Right cardiac atrium (tissue), 5 donors: ENCODE results near the gene CSGALNACT2. TPM values are rescaled to one million over a fixed set of nuclear protein-coding genes. Genes with fewer than 3 reads are reported as not detected.
"Not testable (repeated sequence)": the region's sequence is repeated elsewhere in the genome, so short reads cannot be mapped to it uniquely, and the experiment has no call there.

Experiments
- ATAC-seq, 2 donors: fragments of 200-7000 bp; cut with Tn5 transposase; one replicate each; pipeline versions ENCODE4 v1.8.0 to v1.9.1; 2020; ENCODE audit warnings: moderate library complexity in 2 of 2, mild to moderate bottlenecking in 1 of 2
- DNase-seq, 3 donors: peaks; one replicate each; pipeline ENCODE4 v3.0.0-alpha.2; 2020
- H3K27ac ChIP-seq: one replicate; pipeline ENCODE4 v1.5.1; 2013; ENCODE audit warnings: mild to moderate bottlenecking, low read length, control low read depth, moderate library complexity
- H3K27me3 ChIP-seq: one replicate; pipeline ENCODE4 v1.6.1; 2013; ENCODE audit not compliant: control insufficient read depth, insufficient read depth
- H3K4me1 ChIP-seq: one replicate; pipeline ENCODE4 v1.6.1; 2013; ENCODE audit warnings: low read length; ENCODE audit not compliant: control insufficient read depth, insufficient read depth
- H3K4me3 ChIP-seq: one replicate; pipeline ENCODE4 v1.5.1; 2013; ENCODE audit warnings: low read length, control low read depth
- H3K9me3 ChIP-seq: one replicate; pipeline ENCODE4 v1.6.1; 2013; ENCODE audit warnings: low read length; ENCODE audit not compliant: control insufficient read depth
- WGBS: extraction: QIAGEN DNeasy Blood & Tissue Kit; methylation state at CpG from one replicate; pipeline ENCODE4 v1.1.7; 2013; 5-methylcytosine and 5-hydroxymethylcytosine counted together
- intact Hi-C, 4 donors: fragments of 100-400 bp; cut with DNase I; formaldehyde crosslinking; loops; one replicate each; pipeline versions ENCODE4 v1.11.0 to v1.14.0; 2022 to 2023
- long read RNA-seq, 4 donors: library from polyadenylated mRNA; unstranded; transcript quantifications; one replicate each; pipeline ENCODE4 v2.0.0, GENCODE V29; 2020 to 2021
- polyA plus RNA-seq: library from polyadenylated mRNA; stranded (reverse); fragments of 200-250 nt; gene quantifications from one replicate; pipeline ENCODE4 v1.2.3, GENCODE V29; 2013
- total RNA-seq, 4 donors: library from RNA; stranded (reverse); fragmentation: NEBNext Ultra II Directional; extraction: Animal tissue kit (Norgen Biotek cat#: 25700); gene quantifications; one replicate each; pipeline ENCODE4 v1.2.1, GENCODE V29; 2021
- donor health status: healthy with polysubstance abuse.
- donor health status: DM: no; HTN: yes; CAD: no.
- donor health status: DM: no; HTN: no; CAD: no.
- donor health status: DM: no; HTN: yes; CAD: no; lungs with severe emphysema.
- donor health status: DM: yes; HTN: yes; CAD: no.

Gene CSGALNACT2, protein sequence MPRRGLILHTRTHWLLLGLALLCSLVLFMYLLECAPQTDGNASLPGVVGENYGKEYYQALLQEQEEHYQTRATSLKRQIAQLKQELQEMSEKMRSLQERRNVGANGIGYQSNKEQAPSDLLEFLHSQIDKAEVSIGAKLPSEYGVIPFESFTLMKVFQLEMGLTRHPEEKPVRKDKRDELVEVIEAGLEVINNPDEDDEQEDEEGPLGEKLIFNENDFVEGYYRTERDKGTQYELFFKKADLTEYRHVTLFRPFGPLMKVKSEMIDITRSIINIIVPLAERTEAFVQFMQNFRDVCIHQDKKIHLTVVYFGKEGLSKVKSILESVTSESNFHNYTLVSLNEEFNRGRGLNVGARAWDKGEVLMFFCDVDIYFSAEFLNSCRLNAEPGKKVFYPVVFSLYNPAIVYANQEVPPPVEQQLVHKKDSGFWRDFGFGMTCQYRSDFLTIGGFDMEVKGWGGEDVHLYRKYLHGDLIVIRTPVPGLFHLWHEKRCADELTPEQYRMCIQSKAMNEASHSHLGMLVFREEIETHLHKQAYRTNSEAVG
- total RNA-seq (10 to 100 TPM in 3 of 4 donors, 1 to 10 TPM in 1; 10.0 to 17.2 (median 10.9) TPM), polyA plus RNA-seq (5.1 TPM)
- long read RNA-seq, donor 1, transcript CSGALNACT2-201 (8 exons, 3,730 nt) = major isoform, 12 of 19 reads
- long read RNA-seq, donor 1, partial matches to known transcripts = 2 of 19 reads
- long read RNA-seq, donor 1, other reads (novel, unspliced or antisense) = 5 of 19 reads
- long read RNA-seq, donor 2, partial matches to known transcripts = 1 of 3 reads
- long read RNA-seq, donor 2, other reads (novel, unspliced or antisense) = 0 of 3 reads
- long read RNA-seq, donor 3, transcript CSGALNACT2-201 (8 exons, 3,730 nt) = major isoform, 22 of 37 reads
- long read RNA-seq, donor 3, partial matches to known transcripts = 5 of 37 reads
- long read RNA-seq, donor 3, other reads (novel, unspliced or antisense) = 10 of 37 reads
- long read RNA-seq, donor 4, transcript CSGALNACT2-201 (8 exons, 3,730 nt) = major isoform, 9 of 11 reads
- long read RNA-seq, donor 4, partial matches to known transcripts = 0 of 11 reads
- long read RNA-seq, donor 4, other reads (novel, unspliced or antisense) = 2 of 11 reads

DNA sequence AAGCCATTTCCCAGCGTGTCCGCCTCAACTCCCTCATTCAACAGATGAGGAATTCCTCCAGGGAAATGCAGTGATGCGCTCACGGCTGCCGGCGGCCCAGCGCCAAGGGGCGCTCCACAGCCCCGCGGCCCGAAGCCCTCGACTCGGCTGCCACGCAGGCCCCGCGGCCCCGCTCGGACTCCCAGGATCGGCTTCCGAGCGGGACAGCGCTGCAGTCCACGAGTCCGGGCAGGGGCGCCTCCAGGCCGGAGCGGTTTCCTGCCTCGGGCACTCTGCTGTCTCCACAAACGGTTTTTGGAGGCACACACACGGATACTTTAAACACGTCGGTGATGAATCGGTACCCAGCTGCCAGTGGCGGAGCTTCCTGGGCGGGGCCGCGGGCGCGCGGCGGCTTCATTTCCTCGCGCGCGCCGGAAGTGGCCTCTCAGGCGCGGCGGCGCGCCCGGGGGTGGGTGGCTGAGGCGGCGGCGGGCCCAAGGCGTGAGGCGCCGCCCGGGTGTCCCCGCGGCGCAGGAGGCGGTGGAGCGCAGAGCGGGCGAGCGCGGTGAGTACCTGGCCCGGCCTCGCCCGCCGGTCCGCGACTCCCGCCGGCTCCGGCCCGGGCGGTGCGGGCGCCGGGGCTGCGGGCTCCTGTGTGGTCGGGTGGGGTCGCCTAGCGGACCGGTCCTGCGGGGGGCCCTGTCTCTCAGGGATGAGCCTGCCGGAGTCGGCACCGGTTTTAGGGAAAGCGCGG lies at the start of gene CSGALNACT2:
TSS of gene CSGALNACT2 (plus strand) at position 425 of the 736 bp plus-strand sequence. CDS start 16,705 bp downstream, outside the sequence.
- DNase-seq = peak; percentile 87 to 95 (median 94)
- Histone ChIP-seq H3K27me3 (no peaks in the 10 kb centered on the region), H3K4me1 (no peaks in the 10 kb centered on the region), H3K27ac (peak within 1 kb of the TSS; percentile 80), H3K4me3 (peak within 1 kb of the TSS; percentile 98), H3K9me3 (no peaks in the 10 kb centered on the region)
- WGBS = under 1% methylated on average over 93 of the region's 93 CpGs
- intact Hi-C loops = loop anchor here in 1 of 4 donors (10.0 kb wide), 1 partner anchor 47 kb away; no protein-coding TSS in a partner anchor
- ATAC-seq = peak; percentile 95 to 97

- H3K27ac ChIP-seq = no peak overlapping the region
- no peaks in the 10 kb centered on the region for H3K27me3 ChIP-seq
- H3K9me3 ChIP-seq = no peaks in the 10 kb centered on the region
- 86% methylated on average over 10 of the region's 10 CpGs for WGBS
- DNase-seq (peak in 1 of 3 donors; percentile 35), ATAC-seq (no peak)
- no peak overlapping the region for H3K4me3 ChIP-seq
- no peaks in the 10 kb centered on the region for H3K4me1 ChIP-seq
- intact Hi-C loops = no loop called here
Measured at GRCh38 chr10:43089519-43089918, 48.7 kb upstream of the CSGALNACT2 start.

- peak in 1 of 3 donors; percentile 18 for DNase-seq
- ATAC-seq = peak; percentile 6 to 22
- Histone ChIP-seq H3K4me1 (no peaks in the 10 kb centered on the region), H3K27ac (no peak overlapping the region), H3K4me3 (no peak overlapping the region), H3K27me3 (no peaks in the 10 kb centered on the region), H3K9me3 (no peaks in the 10 kb centered on the region)
- intact Hi-C loops = no loop called here
- 68% methylated on average over 8 of the region's 8 CpGs for WGBS
Measured at GRCh38 chr10:43090188-43090587, 48.1 kb upstream of the CSGALNACT2 start.

DNA sequence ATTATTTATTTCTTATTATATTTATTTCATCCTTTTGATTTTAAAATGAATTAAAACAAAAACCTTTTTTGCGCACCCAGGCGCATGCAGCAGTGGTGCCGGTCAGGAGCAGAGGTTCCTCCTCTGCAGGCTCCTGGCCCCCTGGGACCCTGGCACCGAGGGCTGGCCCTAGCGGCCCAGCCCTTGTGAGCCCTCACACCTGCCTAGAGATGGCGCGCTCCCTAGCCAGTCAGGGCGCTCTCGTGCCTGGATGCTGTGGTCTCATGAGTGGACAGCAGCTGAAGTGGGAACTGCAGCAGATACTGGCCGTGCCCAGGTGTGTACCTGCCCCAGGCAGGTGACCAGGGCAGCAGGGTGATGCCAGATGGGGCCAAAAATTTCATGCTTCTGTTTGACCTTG lies 47.6 kb upstream of the CSGALNACT2 start:
- Histone ChIP-seq H3K4me1 (no peaks in the 10 kb centered on the region), H3K9me3 (no peaks in the 10 kb centered on the region), H3K27ac (no peak overlapping the region), H3K27me3 (no peaks in the 10 kb centered on the region), H3K4me3 (no peak overlapping the region)
- no peak for ATAC-seq
- DNase-seq = no peak
- WGBS = 87% methylated on average over 10 of the region's 10 CpGs
- intact Hi-C loops = no loop called here

DNA sequence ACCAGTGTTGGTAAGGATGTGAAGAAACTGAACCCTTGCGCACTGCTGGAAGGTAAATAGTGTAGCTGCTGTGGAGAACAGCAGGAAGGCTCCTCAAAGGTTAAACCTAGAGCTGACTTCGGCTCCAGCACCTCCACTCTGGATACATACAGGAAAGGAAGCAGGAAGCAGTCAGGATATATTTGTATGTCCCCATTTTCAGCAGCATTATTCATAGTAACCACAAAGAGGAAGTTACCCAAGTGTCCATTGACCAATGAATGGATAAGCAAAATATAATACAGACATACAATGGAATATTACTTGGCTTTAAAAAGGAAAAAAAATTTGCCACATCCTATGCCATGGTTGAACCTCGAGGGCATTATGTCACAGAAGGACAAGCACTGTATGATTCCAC lies 46.4 kb upstream of the CSGALNACT2 start:
- no peak overlapping the region for H3K4me3 ChIP-seq
- no peak overlapping the region for H3K27ac ChIP-seq
- WGBS = 66% methylated on average over 3 of the region's 3 CpGs
- no peaks in the 10 kb centered on the region for H3K4me1 ChIP-seq
- no peak for ATAC-seq
- no peak for DNase-seq
- H3K9me3 ChIP-seq = no peaks in the 10 kb centered on the region
- H3K27me3 ChIP-seq = no peaks in the 10 kb centered on the region
- intact Hi-C loops = no loop called here

DNA sequence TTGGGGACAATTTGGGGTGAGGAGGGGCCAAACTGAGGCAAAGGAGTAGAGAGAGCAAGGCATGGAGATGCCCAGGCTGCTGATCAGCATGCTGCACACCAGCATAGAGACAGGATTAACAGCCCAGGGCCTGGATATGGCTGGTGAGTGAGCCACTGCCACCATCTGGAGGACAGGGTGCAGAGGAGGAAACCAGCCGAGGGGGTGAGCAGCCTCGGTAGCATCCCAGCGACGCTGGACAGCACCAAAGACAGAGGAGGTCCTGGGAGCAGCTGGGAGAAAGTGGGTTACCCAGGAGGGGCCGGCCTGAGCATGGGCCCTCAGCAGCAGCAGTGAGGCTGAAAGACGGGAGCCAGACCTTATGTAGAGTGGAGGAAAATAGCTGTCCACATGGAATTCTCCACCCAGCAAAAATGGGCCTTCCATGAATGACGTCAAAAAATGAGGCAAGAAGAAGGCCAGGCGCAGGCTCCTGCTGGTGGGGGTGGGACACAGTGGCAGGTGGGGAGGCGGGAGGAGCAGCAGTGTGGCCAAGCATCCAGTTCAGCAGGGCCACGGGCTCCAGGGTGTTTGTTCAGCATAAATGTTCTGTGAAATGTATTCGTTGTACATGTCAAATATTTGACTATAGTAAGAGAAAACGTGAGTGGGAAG lies 44.7 kb upstream of the CSGALNACT2 start:
- intact Hi-C loops = no loop called here
- Histone ChIP-seq H3K4me1 (no peaks in the 10 kb centered on the region), H3K27ac (no peak overlapping the region), H3K4me3 (no peak overlapping the region), H3K27me3 (no peaks in the 10 kb centered on the region), H3K9me3 (no peaks in the 10 kb centered on the region)
- 39% methylated on average over 12 of the region's 12 CpGs for WGBS
- ATAC-seq (no peak), DNase-seq (peak in 1 of 3 donors; percentile 25)

DNA sequence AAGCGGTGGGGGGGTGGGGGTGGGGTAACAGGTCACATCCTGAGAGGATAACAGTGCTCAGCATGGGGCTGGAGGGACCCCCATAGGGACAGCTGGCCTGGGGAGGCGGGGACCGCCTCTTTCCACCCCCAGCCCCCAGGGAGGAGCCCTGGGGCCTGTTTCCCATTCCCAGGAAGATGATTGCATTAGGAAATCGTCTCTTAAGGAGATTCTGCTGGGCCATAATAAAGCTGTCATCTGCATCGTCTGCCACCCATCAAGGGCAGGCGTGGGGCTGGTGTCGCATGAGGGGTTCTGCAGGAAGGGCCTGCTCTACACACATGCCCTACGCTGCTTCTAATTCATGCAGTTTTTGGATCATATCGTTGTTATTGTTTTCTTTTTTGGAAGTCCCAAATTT lies 44.2 kb upstream of the CSGALNACT2 start:
- H3K27ac ChIP-seq = no peak overlapping the region
- no peaks in the 10 kb centered on the region for H3K4me1 ChIP-seq
- no peaks in the 10 kb centered on the region for H3K9me3 ChIP-seq
- no peaks in the 10 kb centered on the region for H3K27me3 ChIP-seq
- ATAC-seq = no peak
- intact Hi-C loops = no loop called here
- H3K4me3 ChIP-seq = no peak overlapping the region
- peak in 1 of 3 donors; percentile 1 for DNase-seq
- 63% methylated on average over 9 of the region's 9 CpGs for WGBS

DNA sequence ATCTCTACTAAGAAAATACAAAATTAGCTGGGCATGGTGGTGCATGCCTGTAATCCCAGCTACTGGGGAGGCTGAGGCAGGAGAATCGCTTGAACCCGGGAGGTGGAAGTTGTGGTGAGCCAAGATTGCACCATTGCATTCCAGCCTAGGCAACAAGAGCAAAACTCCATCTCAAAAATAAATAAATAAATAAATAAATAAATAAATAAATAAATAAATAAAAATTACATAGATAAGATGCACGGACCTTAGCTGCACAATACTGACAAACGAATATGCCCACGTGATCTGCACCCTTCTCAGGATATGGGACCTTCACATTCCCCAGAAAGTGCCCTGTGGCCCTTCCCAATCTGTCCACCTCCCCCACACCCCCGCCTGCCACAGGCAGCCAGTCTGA lies 38.9 kb upstream of the CSGALNACT2 start:
- H3K4me1 ChIP-seq, H3K9me3 ChIP-seq, ATAC-seq, H3K27ac ChIP-seq, H3K27me3 ChIP-seq, DNase-seq, H3K4me3 ChIP-seq: not testable (repeated sequence)
- intact Hi-C loops = loop anchor here in 1 of 4 donors (5.0 kb wide), 1 partner anchor 227 kb away; no protein-coding TSS in a partner anchor
- 87% methylated on average over 6 of the region's 6 CpGs for WGBS

DNA sequence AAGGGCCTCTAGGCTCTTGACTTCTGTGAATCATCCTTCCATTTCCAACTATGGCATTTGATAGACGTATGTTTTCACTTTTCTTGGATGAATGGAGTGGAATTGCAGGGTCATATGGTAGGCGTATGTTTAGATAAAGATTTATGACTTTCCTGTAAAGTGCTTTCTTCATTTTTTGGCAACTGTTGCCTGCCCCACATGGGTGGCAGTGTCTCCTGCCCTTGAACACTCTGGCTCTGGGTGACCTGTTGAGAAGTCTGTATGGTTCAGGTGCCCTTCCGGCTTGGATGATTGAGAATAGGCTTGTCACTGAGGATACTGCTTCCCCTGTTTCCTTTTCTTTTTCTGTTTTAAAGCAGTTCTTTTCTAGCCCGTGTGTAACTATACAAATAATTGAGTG lies 38.3 kb upstream of the CSGALNACT2 start:
- ATAC-seq = no peak
- Histone ChIP-seq H3K27ac (no peak overlapping the region), H3K9me3 (no peaks in the 10 kb centered on the region), H3K27me3 (no peaks in the 10 kb centered on the region), H3K4me3 (no peak overlapping the region), H3K4me1 (no peaks in the 10 kb centered on the region)
- WGBS = 69% methylated on average over 4 of the region's 4 CpGs
- DNase-seq = no peak
- intact Hi-C loops = loop anchor here in 3 of 4 donors (5.0 to 10.0 kb wide), 3 partner anchors 228 to 345 kb away; no protein-coding TSS in a partner anchor

GRCh38 chr10:43100366-43100765 lies 37.9 kb upstream of the CSGALNACT2 start:
- intact Hi-C loops = loop anchor here in 3 of 4 donors (10.0 kb wide), 2 partner anchors 236 to 346 kb away; no protein-coding TSS in a partner anchor
- H3K4me3 ChIP-seq = no peak overlapping the region
- H3K27me3 ChIP-seq = no peaks in the 10 kb centered on the region
- H3K9me3 ChIP-seq = no peaks in the 10 kb centered on the region
- no peak overlapping the region for H3K27ac ChIP-seq
- H3K4me1 ChIP-seq = no peaks in the 10 kb centered on the region
- ATAC-seq = no peak
- DNase-seq = peak in 1 of 3 donors; percentile 29
- 81% methylated on average over 17 of the region's 17 CpGs for WGBS
